ENCODE results near the gene SLC7A10. TPM values are rescaled to one million over a fixed set of nuclear protein-coding genes. Genes with fewer than 3 reads are reported as not detected.

SLC7A10 gene
- total RNA-seq, 1 experiment from 2014 or later, result not detected

- Histone ChIP-seq H3K9me3 (no peaks in the 10 kb centered on the region), H3K36me3 (ENCODE audit: control insufficient read depth, insufficient read depth, low read length) (no peaks in the 10 kb centered on the region), H3K4me1 (no peaks in the 10 kb centered on the region), H3K27me3 (replicated peaks; ENCODE audit: control insufficient read depth, insufficient read depth, low read length) (no peaks in the 10 kb centered on the region; the same call in 1 of the 2 replicates), H3K4me3 (ENCODE audit: low read depth, low read length) (no peak overlapping the region)
- ChIA-PET CTCF (no interaction called here), POLR2A (no interaction called here)
- H3K4me1 Mint-ChIP-seq (ENCODE audit: low read depth, unreplicated experiment), result no peaks in the 10 kb centered on the region
- no peak overlapping the region for H3K27ac Mint-ChIP-seq (ENCODE audit: unreplicated experiment)
- intact Hi-C loops (cut with micrococcal nuclease; ENCODE audit: unreplicated experiment), result no loop called here
- H3K4me3 Mint-ChIP-seq (ENCODE audit: unreplicated experiment), result no peak overlapping the region
- BruUV-seq (replicated peaks), result no TSS peak
- no peak for DNase-seq
- no peak for TF ChIP-seq CTCF (IDR thresholded peaks at IDR 0.05; ENCODE audit: insufficient read depth in 1 of 2, low read depth in 1 of 2, low read length in 1 of 2, severe bottlenecking in 1 of 2, unreplicated experiment in 1 of 2)
- H3K9me3 Mint-ChIP-seq (ENCODE audit: unreplicated experiment), result no peaks in the 10 kb centered on the region
- no peaks in the 10 kb centered on the region for H3K36me3 Mint-ChIP-seq (ENCODE audit: insufficient read depth, unreplicated experiment)
- peaks cover 4% of the 10 kb centered on the region for H3K27me3 Mint-ChIP-seq (ENCODE audit: insufficient read depth, unreplicated experiment)
Observed at GRCh38 chr19:33220735-33221134, 4.9 kb downstream of the SLC7A10 start.

GRCh38 chr19:33220115-33220514, 5.5 kb downstream of the SLC7A10 start:
- Histone ChIP-seq H3K36me3 (ENCODE audit: control insufficient read depth, insufficient read depth, low read length) (no peaks in the 10 kb centered on the region), H3K4me3 (ENCODE audit: low read depth, low read length) (no peak overlapping the region), H3K9me3 (no peaks in the 10 kb centered on the region), H3K27me3 (replicated peaks; ENCODE audit: control insufficient read depth, insufficient read depth, low read length) (no peaks in the 10 kb centered on the region; the same call in 1 of the 2 replicates), H3K4me1 (no peaks in the 10 kb centered on the region)
- H3K27ac Mint-ChIP-seq (ENCODE audit: unreplicated experiment), result no peak overlapping the region
- no peaks in the 10 kb centered on the region for H3K36me3 Mint-ChIP-seq (ENCODE audit: insufficient read depth, unreplicated experiment)
- H3K27me3 Mint-ChIP-seq (ENCODE audit: insufficient read depth, unreplicated experiment), result peaks cover 4% of the 10 kb centered on the region
- intact Hi-C loops (cut with micrococcal nuclease; ENCODE audit: unreplicated experiment), result no loop called here
- TF ChIP-seq CTCF (IDR thresholded peaks at IDR 0.05; ENCODE audit: insufficient read depth in 1 of 2, low read depth in 1 of 2, low read length in 1 of 2, severe bottlenecking in 1 of 2, unreplicated experiment in 1 of 2), result no peak
- ChIA-PET CTCF (no interaction called here), POLR2A (no interaction called here)
- DNase-seq, result no peak
- BruUV-seq (replicated peaks), result no TSS peak
- no peaks in the 10 kb centered on the region for H3K9me3 Mint-ChIP-seq (ENCODE audit: unreplicated experiment)
- no peaks in the 10 kb centered on the region for H3K4me1 Mint-ChIP-seq (ENCODE audit: low read depth, unreplicated experiment)
- no peak overlapping the region for H3K4me3 Mint-ChIP-seq (ENCODE audit: unreplicated experiment)

GRCh38 chr19:33219261-33219815, 6.3 kb downstream of the SLC7A10 start:
- CTCF ChIA-PET, result no interaction called here
- H3K27me3 ChIP-seq (replicated peaks; ENCODE audit: control insufficient read depth, insufficient read depth, low read length), result no peaks in the 10 kb centered on the region; the same call in 1 of the 2 replicates

More at GRCh38 chr19:33219261-33219815, 6.3 kb downstream of the SLC7A10 start:
- peak in 1 of 2 experiments; percentile 36 for TF ChIP-seq CTCF (IDR thresholded peaks at IDR 0.05; ENCODE audit: insufficient read depth in 1 of 2, low read depth in 1 of 2, low read length in 1 of 2, severe bottlenecking in 1 of 2, unreplicated experiment in 1 of 2)
- no peaks in the 10 kb centered on the region for H3K36me3 Mint-ChIP-seq (ENCODE audit: insufficient read depth, unreplicated experiment)
- no peak overlapping the region for H3K4me3 Mint-ChIP-seq (ENCODE audit: unreplicated experiment)
- intact Hi-C loops (cut with micrococcal nuclease; ENCODE audit: unreplicated experiment), result no loop called here
- no peaks in the 10 kb centered on the region for H3K9me3 Mint-ChIP-seq (ENCODE audit: unreplicated experiment)
- no peak overlapping the region for H3K27ac Mint-ChIP-seq (ENCODE audit: unreplicated experiment)
- peak in 1 of 2 experiments; percentile 34 for DNase-seq
- Histone ChIP-seq H3K9me3 (no peaks in the 10 kb centered on the region), H3K36me3 (ENCODE audit: control insufficient read depth, insufficient read depth, low read length) (no peaks in the 10 kb centered on the region), H3K4me3 (ENCODE audit: low read depth, low read length) (no peak overlapping the region), H3K4me1 (no peaks in the 10 kb centered on the region)
- POLR2A ChIA-PET, result no interaction called here
- no peaks in the 10 kb centered on the region for H3K4me1 Mint-ChIP-seq (ENCODE audit: low read depth, unreplicated experiment)
- peaks cover 4% of the 10 kb centered on the region for H3K27me3 Mint-ChIP-seq (ENCODE audit: insufficient read depth, unreplicated experiment)
- no TSS peak for BruUV-seq (replicated peaks)

Data from Caco-2 (cell line).